HG03095 (cell line): ENCODE data around the gene SHROOM1.
"Not testable (repeated sequence)": the region's sequence is repeated elsewhere in the genome, so short reads cannot be mapped to it uniquely, and the experiment has no call there.

Experiments
- ATAC-seq: cut with Tn5 transposase; IDR thresholded peaks from one replicate; pipeline ENCODE4 v1.9.1; 2021; ENCODE audit warnings: moderate library complexity; ENCODE audit not compliant: unreplicated experiment

Gene SHROOM1

GRCh38 chr5:132830436-132831094 lies at the start of gene SHROOM1:
SHROOM1 (minus strand) TSS chr5:132830647; CDS start chr5:132826140, 4,507 bp downstream.
- peak; percentile 72 for ATAC-seq

GRCh38 chr5:132877938-132878337 lies 47.5 kb upstream of the SHROOM1 start:
- no peak for ATAC-seq

DNA sequence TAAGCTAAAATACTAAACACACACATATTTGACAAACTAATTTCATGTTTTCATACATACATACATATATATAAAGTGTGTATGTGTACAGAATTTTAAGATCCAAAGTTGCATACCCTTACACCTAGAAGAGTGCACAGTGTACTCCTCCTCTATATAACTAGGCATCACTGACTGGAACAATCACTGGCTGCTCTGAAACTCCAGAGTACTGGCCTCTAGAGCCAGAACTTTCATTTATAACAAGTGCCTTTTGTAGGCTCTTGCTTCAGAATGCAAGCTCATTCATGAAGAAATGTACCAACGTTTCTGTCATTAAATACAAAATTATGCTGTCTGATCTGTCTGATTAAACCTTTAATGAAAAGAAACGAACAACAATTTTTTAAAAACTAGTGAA lies 47.0 kb upstream of the SHROOM1 start:
- ATAC-seq: no peak

GRCh38 chr5:132876020-132876759 lies 45.7 kb upstream of the SHROOM1 start:
- no peak for ATAC-seq

DNA sequence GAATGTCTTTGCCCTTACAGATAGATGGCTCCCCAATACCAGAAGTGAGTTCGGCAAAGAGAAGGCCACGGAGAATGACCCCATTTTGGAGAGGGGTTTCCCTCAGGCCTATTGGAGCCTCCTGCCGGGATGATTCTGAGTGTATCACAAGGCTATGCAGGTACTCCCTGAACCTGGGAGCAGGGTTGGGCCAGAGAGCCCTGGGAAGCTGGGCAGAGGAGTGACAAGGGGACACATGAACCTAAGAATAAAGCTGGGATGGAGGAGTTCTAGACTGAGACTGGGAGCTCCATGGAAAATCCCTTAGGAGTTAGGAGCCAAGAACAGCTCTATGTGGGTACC lies 43.5 kb upstream of the SHROOM1 start:
- ATAC-seq: no peak

DNA sequence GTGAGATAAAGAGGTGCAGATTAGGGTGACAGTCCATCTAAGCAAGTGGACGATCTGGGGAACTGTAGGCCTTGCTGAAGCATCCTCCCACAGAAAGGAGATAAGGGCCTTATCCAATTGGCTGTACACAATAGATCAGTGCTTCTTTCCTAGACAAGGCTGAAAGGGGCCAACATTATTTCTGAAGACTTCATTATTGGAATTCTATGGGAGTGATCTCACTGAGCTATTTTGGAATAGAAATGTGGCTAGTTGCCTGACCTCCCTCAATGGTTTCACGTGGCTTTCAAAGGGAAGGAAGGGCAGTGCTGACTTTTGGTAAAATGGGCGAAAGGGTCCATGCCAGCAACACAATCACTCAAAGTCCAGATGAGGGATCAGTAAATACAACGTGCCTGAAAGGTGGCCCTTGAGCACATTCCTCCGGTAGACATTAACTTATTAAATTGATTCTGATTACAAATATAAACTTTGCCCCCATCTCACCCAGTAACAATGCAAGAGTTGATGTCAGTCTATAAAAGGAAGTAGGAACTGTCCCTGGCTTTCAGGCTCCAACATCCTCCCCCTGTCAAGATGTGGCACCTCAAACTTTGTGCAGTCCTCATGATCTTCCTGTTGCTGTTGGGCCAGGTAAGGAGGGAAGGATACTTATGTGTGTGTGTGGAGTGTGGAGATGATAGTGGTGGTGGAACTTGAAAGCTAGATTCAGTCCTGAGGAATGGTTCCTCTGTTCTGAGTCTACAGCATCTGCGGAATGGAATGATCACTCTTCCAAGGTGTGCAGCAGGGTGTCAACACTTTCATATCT lies 42.9 kb upstream of the SHROOM1 start, which contains the start of gene LEAP2:
Gene LEAP2, plus strand, starts transcription at position 550 of the 811 bp plus-strand sequence. Its CDS starts 27 bp downstream, at position 577.
- ATAC-seq: no peak

DNA sequence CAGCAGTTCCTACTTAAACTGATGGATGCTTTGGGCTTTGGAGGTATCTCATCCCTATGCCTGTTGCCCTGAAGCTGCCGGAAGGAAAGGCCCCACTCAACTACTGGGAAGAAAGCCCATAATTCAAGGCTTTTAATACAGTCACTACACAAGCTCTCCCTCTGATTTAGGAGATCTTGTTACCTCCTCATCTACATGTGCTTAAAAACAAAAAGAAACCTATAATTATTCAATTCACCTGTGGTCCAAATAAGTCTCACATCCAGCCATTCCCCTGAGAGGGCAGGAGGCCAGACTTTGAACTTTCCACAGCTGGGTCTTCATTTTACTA lies 42.3 kb upstream of the SHROOM1 start:
- ATAC-seq: no peak

GRCh38 chr5:132871459-132872284 lies 41.2 kb upstream of the SHROOM1 start:
- no peak for ATAC-seq

DNA sequence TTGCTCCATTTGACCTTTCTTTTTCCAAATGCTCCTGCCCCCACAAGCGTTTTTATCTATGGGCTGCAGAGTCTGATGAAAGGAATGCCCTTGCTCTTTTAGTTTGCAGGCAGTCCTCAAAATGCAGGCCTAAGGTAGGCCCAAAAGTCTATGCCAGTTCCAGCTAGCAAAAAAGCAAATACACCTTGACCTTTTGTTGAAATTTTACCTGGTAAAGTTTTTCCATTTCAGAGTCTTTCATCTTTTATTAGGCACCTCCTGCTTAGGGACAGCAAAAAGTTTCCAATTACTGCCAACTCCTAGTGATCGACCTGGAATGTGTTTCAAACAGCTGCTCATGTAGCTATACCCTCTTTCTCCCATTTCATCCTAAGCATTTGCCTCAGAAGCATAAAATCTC lies 40.4 kb upstream of the SHROOM1 start:
- no peak for ATAC-seq

DNA sequence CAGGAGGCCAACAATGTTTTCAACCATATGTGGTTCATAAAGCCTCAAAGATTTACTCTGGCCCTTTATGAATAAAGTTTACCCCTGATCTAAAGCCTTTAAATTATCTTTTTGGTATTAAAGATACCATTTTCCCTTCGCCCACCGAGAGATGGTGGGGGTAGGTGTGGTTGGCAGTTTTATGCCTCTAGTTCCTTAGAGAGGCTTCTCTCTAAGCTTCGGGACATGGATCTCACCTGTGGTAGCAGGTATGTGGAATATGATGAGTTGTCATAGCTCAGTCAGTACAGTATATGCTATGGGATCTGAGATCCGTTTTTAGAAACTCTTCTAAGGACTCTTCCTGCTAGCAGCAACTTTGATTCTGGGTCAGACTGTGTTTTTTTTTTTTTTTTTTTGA lies 38.3 kb upstream of the SHROOM1 start:
- no peak for ATAC-seq

DNA sequence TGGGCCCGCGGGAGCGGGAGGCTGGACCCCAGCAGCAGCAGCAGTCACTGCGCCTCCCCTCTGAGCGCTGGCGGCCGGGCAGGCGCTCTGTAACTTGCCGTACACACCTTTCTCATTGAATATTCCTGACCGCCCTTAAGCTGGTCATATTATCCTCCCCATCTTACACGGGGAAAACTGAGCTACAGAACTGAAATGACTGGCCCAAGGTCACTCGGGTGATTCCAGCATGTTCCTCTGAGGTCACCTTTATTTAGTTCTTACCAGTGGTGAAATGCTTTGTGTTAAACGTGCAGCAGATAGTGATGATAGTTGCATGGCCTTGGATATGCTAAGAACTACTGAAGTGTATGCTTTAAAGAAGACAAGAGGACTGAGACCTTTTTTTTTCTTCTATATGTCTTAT lies 36.6 kb upstream of the SHROOM1 start:
- no peak for ATAC-seq

GRCh38 chr5:132866342-132867045 lies 36.0 kb upstream of the SHROOM1 start, which contains the start of the genes GDF9 and UQCRQ:
GDF9 (minus strand) TSS chr5:132866469; CDS start chr5:132864533, 1,936 bp downstream.
UQCRQ (plus strand) TSS chr5:132866642; CDS start chr5:132866882, 240 bp downstream.
- peak; percentile 99 for ATAC-seq

GRCh38 chr5:132865668-132866341 lies 35.4 kb upstream of the SHROOM1 start:
- ATAC-seq: peak; percentile 14

DNA sequence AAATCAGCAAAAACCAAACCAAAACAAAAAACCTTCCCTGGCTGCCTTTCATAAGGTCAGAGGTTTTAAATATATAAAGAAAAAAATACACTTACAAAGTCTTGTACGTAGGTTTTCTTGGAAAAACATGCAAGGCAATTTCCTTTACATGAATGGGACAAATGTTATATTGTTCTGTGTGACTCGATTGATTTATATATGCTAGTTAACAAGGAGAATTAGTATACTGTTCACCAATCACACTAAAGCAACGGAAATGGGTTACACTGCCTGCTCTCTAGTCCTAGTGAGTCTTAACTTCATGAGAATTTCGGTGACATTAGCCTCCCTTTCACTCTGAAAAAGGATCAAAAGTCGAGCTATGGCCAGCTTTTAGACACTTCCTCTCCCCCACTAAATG lies 30.3 kb upstream of the SHROOM1 start:
- no peak for ATAC-seq

DNA sequence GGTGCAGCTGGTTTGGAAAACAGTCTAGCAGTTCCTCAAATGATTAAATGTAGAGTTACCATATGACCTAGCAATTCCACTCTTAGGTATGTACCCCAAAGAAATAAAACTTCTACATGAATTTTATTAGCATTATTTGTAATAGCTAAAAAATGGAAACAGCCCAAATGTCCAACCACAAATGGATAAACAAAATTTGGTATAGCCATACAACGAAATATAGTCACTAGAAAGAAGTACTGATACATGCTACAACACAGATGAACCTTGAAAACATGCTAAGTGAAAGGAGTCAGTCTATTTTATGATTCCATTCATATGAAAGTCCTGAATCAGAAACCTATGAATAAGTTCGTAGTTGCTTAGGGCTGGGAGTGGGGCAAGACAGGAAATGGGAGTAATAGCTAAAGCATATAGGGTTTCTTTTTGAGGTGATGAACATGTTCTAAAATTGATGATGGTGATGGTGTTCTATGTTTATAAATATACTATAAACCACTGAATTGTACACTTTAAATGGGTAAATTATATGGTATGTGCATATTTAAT lies 29.5 kb upstream of the SHROOM1 start:
- ATAC-seq: no peak

DNA sequence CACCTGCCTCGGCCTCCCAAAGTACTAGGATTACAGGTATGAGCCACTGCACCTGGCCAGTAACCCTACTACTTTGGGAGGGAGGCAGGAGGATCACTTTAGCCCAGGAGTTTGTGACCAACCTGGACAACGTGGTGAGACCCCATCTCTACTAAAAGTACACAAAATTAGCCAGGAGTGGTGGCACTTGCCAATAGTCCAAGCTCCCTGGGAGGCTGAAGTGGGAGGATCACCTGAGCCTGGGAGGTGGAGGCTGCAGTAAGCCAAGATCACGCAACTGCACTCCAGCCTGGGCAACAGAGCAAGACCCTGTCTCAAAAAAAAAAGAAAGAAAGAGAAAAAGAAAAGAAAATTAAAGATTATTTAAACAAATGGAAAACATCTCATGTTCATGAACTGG lies 25.6 kb upstream of the SHROOM1 start:
- no peak for ATAC-seq

- not testable (repeated sequence) for ATAC-seq
Observed at GRCh38 chr5:132854992-132855391, 24.5 kb upstream of the SHROOM1 start.

GRCh38 chr5:132854301-132854700 lies 23.9 kb upstream of the SHROOM1 start:
- no peak for ATAC-seq

GRCh38 chr5:132853790-132854189 lies 23.3 kb upstream of the SHROOM1 start:
- ATAC-seq: no peak
